NCI-H187 treated with DMSO at 0.1 percent for 48 hours (cell line): ENCODE measurements around the gene ATP1B1.

ENCODE experiments used
- DNase-seq: peaks from one replicate; lab custom pipeline; 2025; lab: John Stamatoyannopoulos, UW

ATP1B1 gene

GRCh38 chr1:169106095-169106920 is at the start of gene ATP1B1:
TSS of gene ATP1B1 (plus strand) at chr1:169106690. CDS start at chr1:169106830, 140 bp downstream.
- peak; percentile 94 for DNase-seq

GRCh38 chr1:169059421-169059820 is 47.1 kb upstream of the ATP1B1 start:
- no peak for DNase-seq

- no peak for DNase-seq
These were observed 46.3 kb upstream of the ATP1B1 start for GRCh38 chr1:169060043-169060722.

- DNase-seq: no peak
These were observed 45.4 kb upstream of the ATP1B1 start for GRCh38 chr1:169060919-169061639.

GRCh38 chr1:169062152-169062551 is 44.3 kb upstream of the ATP1B1 start:
- DNase-seq: no peak

- no peak for DNase-seq
These were observed 42.4 kb upstream of the ATP1B1 start for GRCh38 chr1:169064103-169064502.

- no peak for DNase-seq
These were observed 35.9 kb upstream of the ATP1B1 start for GRCh38 chr1:169070547-169070946.

GRCh38 chr1:169070958-169071357 is 35.5 kb upstream of the ATP1B1 start:
- DNase-seq: no peak

GRCh38 chr1:169072945-169073725 is 33.4 kb upstream of the ATP1B1 start:
- peak; percentile 74 for DNase-seq

GRCh38 chr1:169078163-169078883 is 28.2 kb upstream of the ATP1B1 start:
- no peak for DNase-seq

GRCh38 chr1:169081503-169082123 is 24.9 kb upstream of the ATP1B1 start:
- no peak for DNase-seq

GRCh38 chr1:169085911-169086310 is 20.6 kb upstream of the ATP1B1 start:
- DNase-seq: no peak

GRCh38 chr1:169086603-169087455 is 19.7 kb upstream of the ATP1B1 start:
- no peak for DNase-seq

- DNase-seq: no peak
These were observed 18.6 kb upstream of the ATP1B1 start for GRCh38 chr1:169087876-169088275.

- DNase-seq: no peak
These were observed 16.7 kb upstream of the ATP1B1 start for GRCh38 chr1:169089776-169090175.

GRCh38 chr1:169090308-169090899 is 16.1 kb upstream of the ATP1B1 start:
- DNase-seq: no peak

- no peak for DNase-seq
These were observed 15.6 kb upstream of the ATP1B1 start for GRCh38 chr1:169090900-169091311.

- DNase-seq: no peak
These were observed 15.0 kb upstream of the ATP1B1 start for GRCh38 chr1:169091480-169091941.

GRCh38 chr1:169092399-169092798 is 14.1 kb upstream of the ATP1B1 start:
- DNase-seq: no peak
